Activated CD8-positive, alpha-beta memory T cell treated with anti-CD3 and anti-CD28 coated beads for 1 hour (primary cell): ENCODE results near the gene KCNH4.
"Not testable (repeated sequence)": the region's sequence is repeated elsewhere in the genome, so short reads cannot be mapped to it uniquely, and the experiment has no call there.

Experiments
- DNase-seq, 2 donors: peaks; one replicate each; pipeline ENCODE4 v3.0.0-alpha.2; 2020; ENCODE audit warnings: low read depth in 1 of 2; ENCODE audit errors: extremely low read depth in 1 of 2

Gene KCNH4

GRCh38 chr17:42197564-42198156 lies 16.7 kb upstream of the KCNH4 start:
- no peak for DNase-seq

DNA sequence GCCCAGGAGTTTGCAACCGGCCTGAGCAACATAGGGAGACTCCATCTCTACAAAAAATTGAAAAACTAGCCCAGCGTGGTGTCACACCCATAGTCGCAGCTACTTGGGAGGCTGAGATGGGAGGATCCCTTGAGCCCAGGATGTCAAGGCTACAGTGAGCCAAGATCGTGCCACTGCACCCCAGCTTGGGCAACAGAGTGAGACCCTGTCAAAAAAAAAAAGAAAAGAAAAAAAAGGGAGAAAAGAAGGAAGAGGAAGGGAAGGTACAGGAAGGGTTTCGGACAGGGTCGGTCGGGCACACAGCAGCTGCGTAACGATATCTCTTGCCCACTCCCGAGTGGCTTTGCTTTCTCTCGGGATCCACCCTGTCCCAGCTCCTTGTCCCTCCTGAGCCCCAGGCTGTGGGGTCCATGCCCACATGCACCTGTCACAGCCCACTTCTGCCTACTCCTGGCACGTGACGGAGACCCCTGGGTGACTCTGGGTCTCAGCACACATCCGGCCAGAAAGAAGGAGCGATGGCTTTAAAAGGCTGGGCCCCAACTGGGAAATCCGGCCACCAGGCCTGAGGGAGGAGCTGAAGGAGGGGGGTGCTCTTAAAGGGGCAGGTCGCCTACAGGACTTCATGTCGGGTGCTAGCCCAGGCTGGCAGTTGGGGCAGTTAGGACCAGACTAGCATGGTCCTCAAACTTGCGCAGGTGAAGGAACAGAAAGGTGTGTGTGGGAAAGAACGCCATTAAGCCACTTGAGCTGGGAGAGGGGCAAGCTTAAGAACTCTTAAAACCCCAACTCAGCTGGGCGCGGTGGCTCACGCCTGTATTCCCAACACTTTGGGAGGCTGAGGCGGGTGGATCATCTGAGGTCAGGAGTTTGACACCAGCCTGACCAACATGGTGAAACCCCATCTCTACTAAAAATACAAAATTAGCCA lies 13.3 kb upstream of the KCNH4 start, which contains the start of gene GHDC:
Gene GHDC (minus strand): TSS at position 526 of the 931 bp plus-strand sequence. CDS start 913 bp downstream, outside the sequence.
- DNase-seq: peak; percentile 26 to 64

GRCh38 chr17:42193216-42193968 lies 12.4 kb upstream of the KCNH4 start:
- no peak for DNase-seq

DNA sequence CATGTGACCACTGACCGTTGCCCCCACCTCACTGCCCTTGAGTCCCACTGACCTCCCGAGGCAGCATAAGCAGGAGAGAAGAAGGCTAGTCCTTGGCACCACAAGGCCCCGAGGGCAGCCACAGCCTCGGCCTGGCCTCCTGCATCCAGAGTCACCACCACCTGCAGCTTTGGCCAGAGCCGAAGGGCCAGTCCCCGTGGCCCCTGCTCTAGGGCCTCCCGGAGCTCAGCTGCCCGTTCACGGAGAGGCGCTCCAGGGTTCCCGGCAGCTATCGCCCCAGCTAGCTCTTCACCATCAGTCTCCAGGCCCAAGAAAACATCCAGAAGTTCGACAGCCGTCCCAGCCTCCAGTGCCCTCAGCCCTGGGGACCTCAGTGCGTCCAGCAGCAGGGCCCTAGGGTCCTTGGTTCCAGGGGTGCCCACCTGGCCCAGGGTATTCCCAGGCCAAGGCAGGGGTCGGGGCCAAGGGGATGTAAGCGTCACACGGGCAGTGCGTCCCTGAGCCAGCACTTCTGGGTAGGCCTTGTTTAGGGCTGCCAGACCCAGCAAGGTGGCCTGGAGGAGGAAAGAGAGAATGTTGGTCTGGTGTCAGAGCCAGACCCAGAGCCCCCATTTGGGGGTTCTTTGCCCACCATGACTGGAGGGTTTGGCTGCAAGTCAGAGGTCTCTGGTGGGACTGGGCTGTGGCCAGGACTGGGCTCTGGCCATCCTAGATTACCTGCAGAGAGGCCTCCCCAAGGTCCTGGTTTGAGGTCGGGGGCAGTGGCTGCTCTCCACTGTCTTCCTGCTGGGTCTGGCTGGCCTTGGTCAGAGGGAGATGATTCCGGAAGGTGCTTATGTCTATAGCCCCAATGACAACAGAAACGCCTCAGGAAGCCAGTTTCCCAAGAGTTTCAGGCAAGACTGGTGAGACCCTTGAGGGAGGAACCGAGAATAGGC lies 11.5 kb upstream of the KCNH4 start:
- DNase-seq: no peak

- DNase-seq: no peak
Observed at GRCh38 chr17:42191275-42191608, 10.3 kb upstream of the KCNH4 start.

DNA sequence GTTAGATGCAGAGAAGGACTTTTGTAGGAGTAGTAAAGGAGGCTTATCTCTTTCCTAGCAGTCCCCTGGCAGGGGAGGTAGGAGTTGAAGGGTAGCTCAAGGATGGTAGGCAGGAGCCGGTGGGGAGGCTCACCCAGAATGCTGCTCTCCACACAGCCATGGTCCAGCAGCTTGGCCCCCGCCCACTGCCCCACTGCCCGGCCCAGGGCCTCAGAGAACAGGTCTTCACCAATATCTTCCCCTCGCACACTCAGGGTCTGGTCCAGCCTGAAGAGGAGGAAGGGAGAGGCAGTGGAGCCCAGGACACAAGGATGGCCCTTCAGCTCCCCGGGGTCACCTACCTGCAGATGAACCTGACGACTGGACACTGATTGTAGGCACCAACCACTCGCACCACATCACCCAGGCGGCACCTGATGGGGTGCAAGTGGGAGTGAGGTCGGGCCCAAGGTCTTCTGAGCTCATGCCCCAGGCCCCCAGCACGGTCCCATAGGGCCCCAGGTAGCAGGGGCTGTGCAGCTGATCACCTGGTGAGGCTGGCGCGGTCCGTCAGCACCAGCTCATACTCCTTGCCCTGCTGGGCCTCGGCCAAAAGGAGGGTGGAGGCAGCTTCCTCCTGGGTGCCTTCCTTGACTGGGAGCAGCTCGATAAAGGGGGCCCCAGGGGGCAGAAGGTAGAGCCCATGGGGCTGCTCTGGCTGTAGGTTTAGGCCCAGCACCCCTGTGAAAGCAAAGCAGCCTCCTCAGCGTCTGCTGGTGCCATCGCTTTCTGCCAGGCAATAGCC lies 9.7 kb upstream of the KCNH4 start:
- no peak for DNase-seq

GRCh38 chr17:42189651-42189965 lies 8.7 kb upstream of the KCNH4 start:
- no peak for DNase-seq

- no peak for DNase-seq
Observed at GRCh38 chr17:42188749-42189650, 8.1 kb upstream of the KCNH4 start.

GRCh38 chr17:42187833-42188232 lies 6.9 kb upstream of the KCNH4 start:
- no peak for DNase-seq

DNA sequence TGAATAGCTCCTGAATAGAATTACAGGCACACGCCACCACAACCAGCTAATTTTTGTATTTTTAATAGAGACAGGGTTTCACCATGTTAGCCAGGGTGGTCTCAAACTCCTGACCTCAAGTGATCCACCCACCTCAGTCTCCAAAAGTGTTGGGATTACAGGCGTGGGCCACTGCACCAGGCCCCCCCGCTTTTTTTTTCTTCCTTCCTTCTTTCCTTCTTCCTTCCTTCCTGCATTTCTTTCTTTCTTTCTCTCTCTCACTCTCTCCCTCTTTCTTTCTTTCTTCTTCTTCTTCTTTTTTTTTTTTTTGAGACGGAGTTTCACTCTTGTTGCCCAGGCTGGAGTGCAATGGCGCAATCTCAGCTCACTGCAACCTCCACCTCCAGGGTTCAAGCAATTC lies 5.2 kb upstream of the KCNH4 start:
- not testable (repeated sequence) for DNase-seq

GRCh38 chr17:42185621-42185930 lies 4.6 kb upstream of the KCNH4 start:
- no peak for DNase-seq

GRCh38 chr17:42184713-42185620 lies 4.0 kb upstream of the KCNH4 start, which contains the start of gene HCRT:
Gene HCRT (minus strand): TSS chr17:42185452. CDS start chr17:42185365, 87 bp downstream.
- DNase-seq: no peak

- peak in 1 of 2 donors; percentile 64 for DNase-seq
Observed at GRCh38 chr17:42183741-42184711, 3.1 kb upstream of the KCNH4 start.

- no peak for DNase-seq
Observed at GRCh38 chr17:42182927-42183734, 2.2 kb upstream of the KCNH4 start.

GRCh38 chr17:42181851-42182207 lies 887 bp upstream of the KCNH4 start:
- DNase-seq: no peak

GRCh38 chr17:42180411-42180921 lies 476 bp downstream of the KCNH4 start:
- no peak for DNase-seq
